GM10266 (cell line): ENCODE measurements around the gene TLE2.

Experiments used
- DNase-seq: peaks from one replicate; pipeline ENCODE4 v3.0.0; 2012; ENCODE audit errors: extremely low spot score
- CTCF ChIP-seq: IDR thresholded peaks from 2 replicates; pipeline ENCODE4 v1.5.1; 2012; ENCODE audit warnings: mild to moderate bottlenecking, low read depth; ENCODE audit not compliant: control insufficient read depth, insufficient read depth; ENCODE audit errors: missing control alignments

Gene TLE2

DNA sequence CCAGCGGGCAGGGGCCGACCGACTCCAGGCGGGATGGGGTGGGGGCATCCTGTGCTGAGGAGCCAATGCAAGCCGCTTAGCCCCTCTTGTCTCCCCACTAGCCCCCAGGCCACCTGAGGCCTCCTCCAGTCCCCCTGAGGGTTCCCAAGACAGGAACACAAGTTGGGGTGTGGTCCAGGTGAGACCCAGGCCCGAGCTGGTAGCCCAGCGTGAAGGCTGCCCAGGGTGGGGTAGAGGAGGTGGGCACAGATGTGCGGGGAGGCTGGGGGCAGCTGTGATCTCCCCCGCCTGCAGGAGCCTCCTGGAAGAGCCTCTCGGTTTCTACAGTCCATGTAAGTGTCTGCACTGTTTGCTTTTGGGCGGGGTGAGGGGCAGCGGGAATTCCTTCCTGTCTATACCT, 41.3 kb downstream of the TLE2 start:
- TF ChIP-seq CTCF, result no peak

GRCh38 chr19:2986951-2987524, 42.0 kb downstream of the TLE2 start:
- no peak for DNase-seq
- no peak for TF ChIP-seq CTCF

More for the DNA sequence above, 41.3 kb downstream of the TLE2 start:
- DNase-seq, result peak; percentile 12

DNA sequence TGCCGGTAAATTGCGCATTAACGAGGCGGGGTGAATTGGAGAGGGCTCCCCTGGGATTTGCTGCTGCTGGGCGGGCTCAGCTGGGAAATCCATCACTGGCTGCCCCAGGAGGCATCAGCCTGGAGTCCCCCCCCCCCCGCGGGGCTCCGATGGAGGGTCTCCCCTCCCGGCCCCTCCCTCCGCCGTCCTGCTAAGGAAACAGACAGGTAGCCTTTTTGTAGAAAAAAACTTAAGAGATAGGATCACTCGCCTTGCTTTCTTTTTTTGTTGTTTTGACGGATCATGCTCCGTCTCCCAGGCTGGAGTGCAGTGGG, 44.9 kb downstream of the TLE2 start:
- no peak for TF ChIP-seq CTCF
- DNase-seq, result no peak

- DNase-seq, result peak; percentile 32
- no peak for TF ChIP-seq CTCF
These were observed 45.5 kb downstream of the TLE2 start for GRCh38 chr19:2983351-2984214.

DNA sequence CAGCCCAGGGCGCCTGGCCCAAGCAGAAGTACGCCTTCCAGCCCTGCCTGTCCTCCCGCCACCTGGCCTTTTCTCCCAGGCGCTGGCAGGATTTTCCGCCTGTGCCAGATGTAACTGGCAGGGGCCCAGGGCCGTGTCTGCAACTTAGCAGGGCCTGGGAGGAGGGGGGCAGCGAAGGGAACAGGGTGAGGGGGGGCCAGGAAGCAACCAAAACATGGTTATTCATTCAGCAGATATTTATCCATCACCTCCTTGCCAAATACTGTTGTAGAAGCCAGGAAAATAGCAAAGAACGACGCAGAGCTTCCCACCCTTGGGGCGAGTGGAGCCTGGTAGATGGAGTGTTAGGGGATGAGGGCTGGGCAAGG, 46.1 kb downstream of the TLE2 start:
- peak; percentile 13 for DNase-seq
- TF ChIP-seq CTCF, result no peak

GRCh38 chr19:2982561-2982960, 46.5 kb downstream of the TLE2 start:
- TF ChIP-seq CTCF, result no peak
- DNase-seq, result no peak

- no peak for TF ChIP-seq CTCF
These were observed 47.2 kb downstream of the TLE2 start for GRCh38 chr19:2981898-2982297.

More at GRCh38 chr19:2981898-2982297, 47.2 kb downstream of the TLE2 start:
- no peak for DNase-seq
